ENCODE results near the gene GUCD1. TPM values are rescaled to one million over a fixed set of nuclear protein-coding genes. Genes with fewer than 3 reads are reported as not detected.

GUCD1 gene
- total RNA-seq, 2 donors from 2014 or later: 96.4 to 98.2 TPM

- H3K27ac Mint-ChIP-seq: no peak overlapping the region
- no peak for DNase-seq
- no peaks in the 10 kb centered on the region for H3K36me3 Mint-ChIP-seq (ENCODE audit: insufficient read depth in 2 of 2)
- no peak overlapping the region for H3K4me3 Mint-ChIP-seq
- H3K27me3 Mint-ChIP-seq (ENCODE audit: low read depth): peaks cover 23% of the 10 kb centered on the region
- peaks cover 9% of the 10 kb centered on the region for H3K4me1 Mint-ChIP-seq (ENCODE audit: low read depth)
- no peak for ATAC-seq (replicated peaks in 1 of 2)
- no peaks in the 10 kb centered on the region for H3K9me3 Mint-ChIP-seq
Observed at GRCh38 chr22:24495365-24495675, 59.6 kb downstream of the GUCD1 start.

- peaks cover 23% of the 10 kb centered on the region for H3K27me3 Mint-ChIP-seq (ENCODE audit: low read depth)
- H3K36me3 Mint-ChIP-seq (ENCODE audit: insufficient read depth in 2 of 2): no peaks in the 10 kb centered on the region
- no peak within 1 kb of the TSS for H3K27ac Mint-ChIP-seq
- H3K4me1 Mint-ChIP-seq (ENCODE audit: low read depth): peaks cover 9% of the 10 kb centered on the region
- H3K9me3 Mint-ChIP-seq: no peaks in the 10 kb centered on the region
- ATAC-seq (replicated peaks in 1 of 2): no peak
- no peak within 1 kb of the TSS for H3K4me3 Mint-ChIP-seq
- no peak for DNase-seq
Observed at GRCh38 chr22:24494528-24495364, 60.2 kb downstream of the GUCD1 start, which contains the start of gene UPB1. TSS of gene UPB1 (plus strand) at chr22:24495332. CDS start at chr22:24495404, 72 bp downstream.

GRCh38 chr22:24494167-24494527 lies 60.8 kb downstream of the GUCD1 start:
- no peak for DNase-seq
- Mint-ChIP-seq H3K4me1 (ENCODE audit: low read depth) (peaks cover 9% of the 10 kb centered on the region), H3K27ac (no peak overlapping the region), H3K27me3 (ENCODE audit: low read depth) (peaks cover 28% of the 10 kb centered on the region), H3K4me3 (no peak overlapping the region), H3K9me3 (no peaks in the 10 kb centered on the region), H3K36me3 (ENCODE audit: insufficient read depth in 2 of 2) (no peaks in the 10 kb centered on the region)
- ATAC-seq (replicated peaks in 1 of 2): no peak

- ATAC-seq (replicated peaks in 1 of 2) (no peak), DNase-seq (no peak)
- H3K36me3 Mint-ChIP-seq (ENCODE audit: insufficient read depth in 2 of 2): no peaks in the 10 kb centered on the region
- peaks cover under 1% of the 10 kb centered on the region for H3K4me1 Mint-ChIP-seq (ENCODE audit: low read depth)
- no peak overlapping the region for H3K27ac Mint-ChIP-seq
- H3K4me3 Mint-ChIP-seq: no peak overlapping the region
- H3K9me3 Mint-ChIP-seq: no peaks in the 10 kb centered on the region
- H3K27me3 Mint-ChIP-seq (ENCODE audit: low read depth): peaks cover 30% of the 10 kb centered on the region
Observed at GRCh38 chr22:24492391-24492790, 62.5 kb downstream of the GUCD1 start.

Other genes with a start within 250 kb of the GUCD1 start
- gene ADORA2A, start 127.5 kb downstream of the GUCD1 start, total RNA-seq: 10 to 100 TPM; 34.6 to 41.2 TPM
- 1 to 10 TPM in 1 of 2 donors, under 1 TPM in 1; 0.26 to 1.2 TPM for gene UPB1, start 59.8 kb downstream of the GUCD1 start, total RNA-seq
- gene SNRPD3, start 861 bp upstream of the GUCD1 start, total RNA-seq: 10 to 100 TPM; 69.3 to 76.5 TPM
- 1 to 10 TPM; 1.2 to 2.0 TPM for gene LRRC75B, start 37.9 kb upstream of the GUCD1 start, total RNA-seq
- 10 to 100 TPM; 34.4 to 47.6 TPM for gene GGT1, start 48.1 kb upstream of the GUCD1 start, total RNA-seq
- not detected for gene PIWIL3, start 219.6 kb upstream of the GUCD1 start, total RNA-seq

Measured in activated T-cell treated with anti-CD3 and anti-CD28 coated beads, Interleukin-2, amount 50 U/mL, for 72 hours (primary cell).